HepG2 (cell line): Measurements from ENCODE around the gene HPCAL4. TPM values are rescaled to one million over a fixed set of nuclear protein-coding genes. Genes with fewer than 3 reads are reported as not detected.
A peak's percentile ranks its signal among the peaks of the same experiment; 100 is the strongest.

Experiments used
- ATAC-seq: fragments of 200-7000 bp; cut with Tn5 transposase; 3 replicates; pipeline ENCODE4 v1.9.1; 2020; ENCODE audit warnings: mild to moderate bottlenecking, moderate library complexity
- BruUV-seq: library from RNA; stranded (reverse); fragments of 400-500 nt; replicated peaks from 2 replicates; lab custom pipeline; 2021; lab: Mats Ljungman, UMichigan
- CTCF ChIA-PET: fragments of 300-600 bp; formaldehyde crosslinking; extraction: SDS; loops from one replicate; lab custom pipeline; 2021; ENCODE audit warnings: low total read pairs, inconsistent platforms, low intra/inter-chr PET ratio; lab: Yijun Ruan, JAX
- POLR2A ChIA-PET: fragments of 350-600 bp; sonication (Branson Sonifier 250); formaldehyde crosslinking; loops from one replicate; lab custom pipeline; 2020; ENCODE audit warnings: antibody characterized with exemption, inconsistent platforms; lab: Yijun Ruan, JAX
- DNase-seq: peaks from one replicate; pipeline ENCODE4 v3.0.0-alpha.2; 2015; ENCODE audit warnings: low spot score
- FAIRE-seq: peaks from 3 replicates; lab custom pipeline; 2011; peaks lifted over from hg19 to GRCh38; lab: Jason Lieb, UNC
- H2AFZ ChIP-seq: one replicate; pipeline ENCODE4 v1.6.1; 2011; ENCODE audit warnings: low read length, inconsistent platforms
- H3K27ac ChIP-seq: fragments of 300-600 bp; 3 replicates; pipeline ENCODE4 v1.8.0; 2011; ENCODE audit warnings: mixed run types, mild to moderate bottlenecking, mixed read lengths, low read length, inconsistent platforms; ENCODE audit not compliant: insufficient read depth; ENCODE audit errors: extremely low read length
- H3K27me3 ChIP-seq, 2 experiments: fragments of 200-600 bp in 1 of 2; 2 replicates in 1 of 2; 3 replicates in 1 of 2; pipeline versions ENCODE4 v1.6.0 to v1.8.0; 2011; ENCODE audit warnings: low read length in 2 of 2, mild to moderate bottlenecking in 2 of 2, moderate library complexity in 2 of 2, inconsistent platforms in 1 of 2; ENCODE audit not compliant: insufficient read depth in 2 of 2, control insufficient read depth in 1 of 2
- H3K36me3 ChIP-seq, 2 experiments: fragments of 200-600 bp in 1 of 2; replicated peaks in 1 of 2; 2 replicates in 1 of 2; 3 replicates in 1 of 2; pipeline versions ENCODE4 v1.5.1 to v1.8.0; 2011; ENCODE audit warnings: low read length in 2 of 2, inconsistent platforms in 1 of 2; ENCODE audit not compliant: insufficient read depth in 2 of 2, control insufficient read depth in 1 of 2
- H3K4me1 ChIP-seq: 2 replicates; pipeline ENCODE4 v1.5.1; 2012; ENCODE audit warnings: low read length, inconsistent platforms; ENCODE audit not compliant: insufficient read depth
- H3K4me2 ChIP-seq: 2 replicates; pipeline ENCODE4 v1.6.0; 2011; ENCODE audit warnings: low read depth, low read length, inconsistent platforms
- H3K4me3 ChIP-seq, 3 experiments: fragments of 200-600 bp in 1 of 3; sonication (generic), shearing (Covaris generic) in 1 of 3; replicated peaks in 1 of 3; 2 replicates each; pipeline ENCODE4 v1.5.1; 2011 to 2016; ENCODE audit warnings: low read length in 3 of 3, inconsistent platforms in 2 of 3, low read depth in 2 of 3, mild to moderate bottlenecking in 2 of 3, control low read depth in 1 of 3, mixed read lengths in 1 of 3; ENCODE audit not compliant: insufficient read depth in 1 of 3
- H3K79me2 ChIP-seq: one replicate; pipeline ENCODE4 v1.6.1; 2011; ENCODE audit warnings: low read length, inconsistent platforms; ENCODE audit not compliant: insufficient read depth
- H3K9ac ChIP-seq: 2 replicates; pipeline ENCODE4 v1.6.0; 2011; ENCODE audit warnings: mild to moderate bottlenecking, low read depth, low read length, inconsistent platforms; ENCODE audit not compliant: insufficient read depth
- H3K9me3 ChIP-seq: 2 replicates; pipeline ENCODE4 v1.5.1; 2012; ENCODE audit warnings: mild to moderate bottlenecking, low read length
- H4K20me1 ChIP-seq: 2 replicates; pipeline ENCODE4 v1.6.0; 2011; ENCODE audit warnings: inconsistent platforms, mild to moderate bottlenecking, low read length, moderate library complexity; ENCODE audit not compliant: insufficient read depth
- BCL6 ChIP-seq: IDR thresholded peaks from 2 replicates; pipeline ENCODE4 v1.6.1; 2016; ENCODE audit warnings: missing genetic modification reagents, missing compliant biosample characterization
- CCAR2 ChIP-seq: fragments of 200-400 bp; formaldehyde crosslinking; optimal IDR thresholded peaks from 2 replicates; pipeline ENCODE3; 2018; ENCODE audit warnings: low read depth, mild to moderate bottlenecking, low read length, moderate library complexity
- CCDC6 ChIP-seq: sonication (generic); formaldehyde crosslinking; IDR thresholded peaks from 2 replicates; pipeline ENCODE4 v1.8.1; 2022; ENCODE audit warnings: mild to moderate bottlenecking, missing genetic modification reagents, moderate library complexity
- EZH2 ChIP-seq: conservative IDR thresholded peaks from 2 replicates; pipeline ENCODE4 v1.6.1; 2012; ENCODE audit warnings: mild to moderate bottlenecking, low read depth, low read length, moderate library complexity
- HNRNPK ChIP-seq: fragments of 200-400 bp; formaldehyde crosslinking; IDR thresholded peaks from 2 replicates; pipeline ENCODE4 v1.6.1; 2018; ENCODE audit warnings: low read length, low read depth, moderate library complexity, mild to moderate bottlenecking; ENCODE audit not compliant: poor library complexity, severe bottlenecking
- IKZF1 ChIP-seq: fragments of 450-650 bp; IDR thresholded peaks from 2 replicates; pipeline ENCODE4 v1.7.1; 2016
- ISL2 ChIP-seq: sonication (generic); formaldehyde crosslinking; IDR thresholded peaks from 2 replicates; pipeline ENCODE4 v1.5.0; 2020; ENCODE audit warnings: missing genetic modification reagents
- KDM6A ChIP-seq: IDR thresholded peaks from 2 replicates; pipeline ENCODE4 v1.6.1; 2016; ENCODE audit warnings: low read depth
- NFYC ChIP-seq: IDR thresholded peaks from 2 replicates; pipeline ENCODE4 v1.6.1; 2016; ENCODE audit warnings: missing genetic modification reagents, missing compliant biosample characterization
- SP1 ChIP-seq, 2 experiments: fragments of 450-650 bp in 1 of 2; sonication (generic) in 1 of 2; formaldehyde crosslinking in 1 of 2; IDR thresholded peaks; 2 replicates each; pipeline versions ENCODE4 v1.4.0 to v1.6.1; 2016 to 2020; ENCODE audit warnings: missing genetic modification reagents in 1 of 2
- ZNF260 ChIP-seq: sonication (generic); formaldehyde crosslinking; IDR thresholded peaks from 2 replicates; pipeline ENCODE4 v1.4.0; 2020; ENCODE audit warnings: missing genetic modification reagents, low read depth, mild to moderate bottlenecking, borderline replicate concordance
- ZNF577 ChIP-seq: sonication (generic); formaldehyde crosslinking; IDR thresholded peaks from 2 replicates; pipeline ENCODE4 v1.4.0; 2020; ENCODE audit warnings: mild to moderate bottlenecking, low read depth, missing genetic modification reagents, borderline replicate concordance
- ZNF746 ChIP-seq: sonication (generic); formaldehyde crosslinking; IDR thresholded peaks from 2 replicates; pipeline ENCODE4 v1.8.0; 2022; ENCODE audit warnings: mild to moderate bottlenecking, missing genetic modification reagents
- WGBS: methylation state at CpG from one replicate; pipeline ENCODE4 v1.1.6; 2017; ENCODE audit warnings: low lambda C conversion rate; 5-methylcytosine and 5-hydroxymethylcytosine counted together
- in situ Hi-C: cut with HindIII; loops from 2 replicates; pipeline ENCODE4 v1.10.0; 2017; ENCODE audit warnings: low pct_unique_long_range_greater_than_20kb; ENCODE audit not compliant: extremely low pct_ligation_motif_present
- intact Hi-C: fragments of 100-400 bp; cut with micrococcal nuclease; formaldehyde crosslinking; loops from one replicate; pipeline ENCODE4 v1.10.0; 2022; ENCODE audit not compliant: unreplicated experiment
- polyA plus RNA-seq, 8 experiments: library from polyadenylated mRNA; depleted of rRNA in 3 of 8; stranded (reverse) in 7 of 8; unstranded in 1 of 8; fragments of >200 nt; fragmentation: Illumina TruSeq in 4 of 8; extraction: Trizol in 4 of 8; gene quantifications; 2 replicates each; pipeline versions ENCODE4 v1.2.1 to v1.2.3, GENCODE V29; 2011 to 2016; ENCODE audit warnings: low read depth in 4 of 8, missing spikeins in 1 of 8, mixed read lengths in 1 of 8; ENCODE audit not compliant: insufficient read depth in 1 of 8
- total RNA-seq, 5 experiments: library from RNA; depleted of rRNA; stranded (reverse); fragments of >200 nt; fragmentation: Illumina TruSeq; extraction: Trizol; gene quantifications; 2 replicates each; pipeline ENCODE4 v1.2.3, GENCODE V29; 2016; ENCODE audit warnings: low read depth in 1 of 5
- TF ChIP-seq, protein P1 (sequence below): sonication (generic); formaldehyde crosslinking; IDR thresholded peaks from 2 replicates; pipeline ENCODE4 v1.8.0; 2022; ENCODE audit warnings: mild to moderate bottlenecking, missing genetic modification reagents, borderline replicate concordance
- TF ChIP-seq, protein P2 (sequence below): sonication (generic); formaldehyde crosslinking; conservative IDR thresholded peaks from 2 replicates; pipeline ENCODE4 v1.8.1; 2023; ENCODE audit warnings: missing genetic modification reagents
- TF ChIP-seq, protein P3 (sequence below): sonication (generic); formaldehyde crosslinking; IDR thresholded peaks from 2 replicates; pipeline ENCODE4 v1.5.0; 2020; ENCODE audit warnings: mild to moderate bottlenecking, missing genetic modification reagents

HPCAL4 gene
- total and polyA plus RNA-seq, 2 of the 13 experiments (the other 11 are each of a cell fraction or from before 2014, with no cell fraction given), result not detected

DNA sequence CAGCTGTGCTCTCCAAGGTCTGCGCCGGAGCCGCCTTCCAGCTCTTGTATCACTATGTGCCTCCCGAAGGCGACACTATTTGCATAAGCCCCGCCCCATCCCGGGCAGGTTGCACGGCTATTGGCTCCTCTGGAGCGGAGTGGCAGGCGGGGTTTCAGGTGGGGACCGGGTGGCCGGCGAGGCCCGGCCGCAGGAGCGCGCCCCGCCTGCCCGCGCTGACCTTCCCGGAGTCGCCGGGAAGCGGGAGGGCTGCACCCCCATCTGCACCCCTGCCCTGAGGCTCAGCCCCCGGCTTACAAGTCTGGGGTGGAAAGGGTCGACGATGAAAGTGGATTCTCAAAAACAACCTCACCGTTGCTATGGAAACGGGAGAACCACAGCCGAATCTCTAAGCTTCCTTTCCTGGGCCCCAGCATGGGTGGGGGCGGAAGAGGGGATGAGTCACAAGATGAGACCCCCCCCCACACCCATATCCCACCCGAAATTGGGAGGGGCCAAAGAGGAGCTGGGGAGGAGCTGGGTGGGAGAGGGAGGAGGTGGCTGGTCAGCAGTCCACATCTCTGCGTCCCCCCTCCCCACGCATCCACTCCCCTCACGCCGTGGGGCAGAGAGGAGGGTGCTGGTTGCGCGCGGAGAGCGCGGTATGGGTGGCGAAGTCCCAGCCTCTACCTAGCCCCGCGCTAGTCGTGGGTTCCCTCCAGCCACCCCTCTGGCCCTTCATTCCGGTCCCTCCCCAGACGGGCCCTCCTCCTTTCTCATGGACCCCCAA lies at the start of gene HPCAL4 (continued):
- no peak for TF ChIP-seq ZNF746
- TF ChIP-seq ZNF577 (CRISPR knock-in tag), result no peak
- no peak for TF ChIP-seq IKZF1
- no peak for TF ChIP-seq KDM6A (CRISPR knock-in tag)
- TF ChIP-seq BCL6 (CRISPR knock-in tag), result 0 out of 2 replicates have a peak, but pooled peaks have one; percentile 16
- TF ChIP-seq, protein P1, sequence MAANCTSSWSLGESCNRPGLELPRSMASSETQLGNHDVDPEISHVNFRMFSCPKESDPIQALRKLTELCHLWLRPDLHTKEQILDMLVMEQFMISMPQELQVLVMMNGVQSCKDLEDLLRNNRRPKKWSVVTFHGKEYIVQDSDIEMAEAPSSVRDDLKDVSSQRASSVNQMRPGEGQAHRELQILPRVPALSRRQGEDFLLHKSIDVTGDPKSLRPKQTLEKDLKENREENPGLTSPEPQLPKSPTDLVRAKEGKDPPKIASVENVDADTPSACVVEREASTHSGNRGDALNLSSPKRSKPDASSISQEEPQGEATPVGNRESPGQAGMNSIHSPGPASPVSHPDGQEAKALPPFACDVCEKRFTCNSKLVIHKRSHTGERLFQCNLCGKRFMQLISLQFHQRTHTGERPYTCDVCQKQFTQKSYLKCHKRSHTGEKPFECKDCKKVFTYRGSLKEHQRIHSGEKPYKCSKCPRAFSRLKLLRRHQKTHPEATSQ, result no peak
- peak; percentile 78 for TF ChIP-seq NFYC (CRISPR knock-in tag)
- TF ChIP-seq EZH2, result 0 out of 2 replicates have a peak, but pooled peaks have one; percentile 15
- TF ChIP-seq ISL2 (CRISPR knock-in tag), result no peak
- TF ChIP-seq SP1 (IDR thresholded peaks at IDR 0.05), result no peak
- TF ChIP-seq SP1 (CRISPR knock-in tag; IDR thresholded peaks at IDR 0.05), result 0 out of 2 replicates have a peak, but pooled peaks have one; percentile 17

DNA sequence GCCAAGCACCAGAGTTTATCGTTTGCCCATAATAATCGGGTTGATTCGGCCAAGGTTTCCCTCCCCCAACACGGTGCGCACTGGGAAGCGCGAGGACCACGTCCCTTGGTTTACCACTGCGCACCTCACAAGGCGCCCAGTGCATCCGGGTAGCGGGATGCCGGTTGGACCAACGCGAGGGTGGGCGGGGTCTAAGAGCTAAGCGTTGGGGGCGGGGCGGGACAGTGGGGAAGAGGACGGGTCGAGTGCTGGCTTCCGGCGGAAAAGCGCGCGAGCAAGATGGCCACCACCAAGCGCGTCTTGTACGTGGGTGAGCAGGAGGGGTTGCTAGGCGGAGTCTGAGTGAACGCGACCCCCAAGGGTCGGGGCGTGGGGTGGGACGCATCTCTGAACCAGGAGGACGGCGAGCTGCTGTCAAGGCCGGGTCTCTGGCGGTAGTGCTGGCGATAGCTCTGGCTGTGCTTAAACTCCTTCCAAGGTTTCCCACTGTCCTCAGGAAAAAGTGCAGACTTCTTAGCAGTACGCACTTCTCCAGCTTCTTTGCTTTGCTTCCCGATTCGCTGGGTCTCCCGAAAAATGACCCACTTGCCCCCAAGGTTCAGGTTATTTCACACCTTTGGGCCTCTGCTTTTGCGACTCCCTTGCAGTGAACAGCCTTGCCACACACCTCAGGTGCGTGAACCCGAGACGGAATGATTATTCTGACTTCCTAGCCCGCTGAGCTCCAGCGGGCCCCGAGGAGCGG lies 47.6 kb upstream of the HPCAL4 start, which contains the start of gene PPIE:
Gene PPIE (plus strand): TSS at position 261 of the 745 bp plus-strand sequence. CDS start 19 bp downstream, at position 280.
- ATAC-seq, result peak; percentile 82
- no peak for FAIRE-seq
- H3K9ac ChIP-seq, result peak within 1 kb of the TSS; percentile 84
- in situ Hi-C loops, result no loop called here
- peak within 1 kb of the TSS; percentile 38 for H3K27ac ChIP-seq
- BruUV-seq, result no TSS peak
- peak; percentile 30 for DNase-seq
- 39% methylated on average over 36 of the region's 52 CpGs for WGBS
- peaks cover 38% of the 10 kb centered on the region for H3K4me1 ChIP-seq
- H3K4me3 ChIP-seq, result peak within 1 kb of the TSS; percentile 65 to 78 (median 66)
- H3K36me3 ChIP-seq, result peaks cover 0 to 7% of the 10 kb centered on the region in 2 experiments; a peak in 2 of 5 replicates
- H3K79me2 ChIP-seq, result no peaks in the 10 kb centered on the region
- peaks cover 0 to 19% of the 10 kb centered on the region in 2 experiments; a peak in 1 of 5 replicates for H3K27me3 ChIP-seq
- POLR2A ChIA-PET, result interaction anchor here (0.7 to 1.0 kb wide), 3 partner anchors 50 to 163 kb away, joined by 3 to 4 read pairs (median 3); partner anchors contain the start of gene BMP8B
- intact Hi-C loops, result no loop called here
- H3K9me3 ChIP-seq, result no peaks in the 10 kb centered on the region
- peak within 1 kb of the TSS; percentile 67 for H2AFZ ChIP-seq
- no peaks in the 10 kb centered on the region for H4K20me1 ChIP-seq
- CTCF ChIA-PET, result no interaction called here
- peak within 1 kb of the TSS; percentile 67 for H3K4me2 ChIP-seq
- TF ChIP-seq, protein P2, sequence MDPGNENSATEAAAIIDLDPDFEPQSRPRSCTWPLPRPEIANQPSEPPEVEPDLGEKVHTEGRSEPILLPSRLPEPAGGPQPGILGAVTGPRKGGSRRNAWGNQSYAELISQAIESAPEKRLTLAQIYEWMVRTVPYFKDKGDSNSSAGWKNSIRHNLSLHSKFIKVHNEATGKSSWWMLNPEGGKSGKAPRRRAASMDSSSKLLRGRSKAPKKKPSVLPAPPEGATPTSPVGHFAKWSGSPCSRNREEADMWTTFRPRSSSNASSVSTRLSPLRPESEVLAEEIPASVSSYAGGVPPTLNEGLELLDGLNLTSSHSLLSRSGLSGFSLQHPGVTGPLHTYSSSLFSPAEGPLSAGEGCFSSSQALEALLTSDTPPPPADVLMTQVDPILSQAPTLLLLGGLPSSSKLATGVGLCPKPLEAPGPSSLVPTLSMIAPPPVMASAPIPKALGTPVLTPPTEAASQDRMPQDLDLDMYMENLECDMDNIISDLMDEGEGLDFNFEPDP (CRISPR knock-in tag), result no peak
- no peak for TF ChIP-seq ZNF260 (CRISPR knock-in tag)
- TF ChIP-seq HNRNPK, result no peak
- TF ChIP-seq CCAR2, result no peak
- TF ChIP-seq, protein P3, sequence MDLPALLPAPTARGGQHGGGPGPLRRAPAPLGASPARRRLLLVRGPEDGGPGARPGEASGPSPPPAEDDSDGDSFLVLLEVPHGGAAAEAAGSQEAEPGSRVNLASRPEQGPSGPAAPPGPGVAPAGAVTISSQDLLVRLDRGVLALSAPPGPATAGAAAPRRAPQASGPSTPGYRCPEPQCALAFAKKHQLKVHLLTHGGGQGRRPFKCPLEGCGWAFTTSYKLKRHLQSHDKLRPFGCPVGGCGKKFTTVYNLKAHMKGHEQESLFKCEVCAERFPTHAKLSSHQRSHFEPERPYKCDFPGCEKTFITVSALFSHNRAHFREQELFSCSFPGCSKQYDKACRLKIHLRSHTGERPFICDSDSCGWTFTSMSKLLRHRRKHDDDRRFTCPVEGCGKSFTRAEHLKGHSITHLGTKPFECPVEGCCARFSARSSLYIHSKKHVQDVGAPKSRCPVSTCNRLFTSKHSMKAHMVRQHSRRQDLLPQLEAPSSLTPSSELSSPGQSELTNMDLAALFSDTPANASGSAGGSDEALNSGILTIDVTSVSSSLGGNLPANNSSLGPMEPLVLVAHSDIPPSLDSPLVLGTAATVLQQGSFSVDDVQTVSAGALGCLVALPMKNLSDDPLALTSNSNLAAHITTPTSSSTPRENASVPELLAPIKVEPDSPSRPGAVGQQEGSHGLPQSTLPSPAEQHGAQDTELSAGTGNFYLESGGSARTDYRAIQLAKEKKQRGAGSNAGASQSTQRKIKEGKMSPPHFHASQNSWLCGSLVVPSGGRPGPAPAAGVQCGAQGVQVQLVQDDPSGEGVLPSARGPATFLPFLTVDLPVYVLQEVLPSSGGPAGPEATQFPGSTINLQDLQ (CRISPR knock-in tag), result no peak
- no peak for TF ChIP-seq CCDC6 (CRISPR knock-in tag)
